ENCODE results near the gene LGALS1.
"Not testable (repeated sequence)": the region's sequence is repeated elsewhere in the genome, so short reads cannot be mapped to it uniquely, and the experiment has no call there.

LGALS1 gene

GRCh38 chr22:37639070-37639760 lies 36.2 kb upstream of the LGALS1 start, which contains the start of gene SH3BP1:
Gene SH3BP1 (plus strand): TSS chr22:37639669. CDS start chr22:37639788, 119 bp downstream.
- DNase-seq (ENCODE audit: low spot score) = peak; percentile 57

- DNase-seq (ENCODE audit: low spot score) = peak; percentile 48
Observed at GRCh38 chr22:37639771-37640590, 35.5 kb upstream of the LGALS1 start.

DNA sequence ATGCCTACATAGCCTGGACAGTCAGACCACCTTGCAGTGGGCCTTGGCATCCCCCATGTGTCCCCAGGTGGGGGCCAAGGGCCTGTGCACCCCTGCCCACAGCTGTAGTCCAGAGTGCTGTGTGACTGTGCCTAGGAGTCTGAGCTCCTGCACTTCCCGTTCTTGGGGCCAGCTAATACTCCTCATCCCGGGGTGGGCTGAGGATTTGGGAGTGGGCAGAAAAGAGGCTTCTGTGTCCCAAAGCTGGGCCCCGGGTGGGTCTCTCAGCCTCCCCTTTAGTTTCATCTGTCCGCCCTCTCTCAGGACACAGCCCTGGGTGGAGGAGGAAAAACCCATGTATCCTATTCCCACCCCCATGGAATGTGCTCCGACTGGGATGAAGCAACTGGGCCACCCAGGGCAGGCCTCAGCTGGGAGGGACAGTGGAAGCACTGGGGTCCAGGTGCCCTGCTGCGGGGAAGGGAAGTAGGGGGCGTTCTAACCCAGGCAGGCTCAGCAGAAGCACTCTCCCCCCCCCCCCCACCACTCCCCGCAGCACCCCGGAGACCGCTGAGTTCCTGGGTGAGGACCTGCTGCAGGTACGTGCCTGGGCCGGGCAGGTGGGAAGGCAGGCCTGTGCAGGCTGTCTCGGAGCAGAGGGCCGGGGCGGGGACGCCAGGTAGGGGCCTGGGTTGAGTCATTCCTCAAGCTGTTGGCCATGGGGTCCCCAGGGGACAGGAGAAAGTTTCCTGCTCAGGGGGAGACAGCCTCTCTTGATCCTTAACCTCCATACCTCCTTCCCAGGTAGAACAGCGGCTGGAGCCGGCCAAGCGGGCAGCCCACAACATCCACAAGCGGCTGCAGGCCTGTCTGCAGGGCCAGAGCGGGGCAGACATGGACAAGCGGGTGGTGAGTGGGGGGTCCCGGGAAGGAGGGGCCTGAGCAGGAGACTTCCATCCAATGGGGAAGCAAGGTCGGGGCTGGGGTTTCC lies 34.6 kb upstream of the LGALS1 start:
- no peak for DNase-seq (ENCODE audit: low spot score)

GRCh38 chr22:37641561-37641949 lies 33.9 kb upstream of the LGALS1 start:
- no peak for DNase-seq (ENCODE audit: low spot score)

GRCh38 chr22:37643225-37643847 lies 32.1 kb upstream of the LGALS1 start:
- peak; percentile 89 for DNase-seq (ENCODE audit: low spot score)

- no peak for DNase-seq (ENCODE audit: low spot score)
Observed at GRCh38 chr22:37647317-37647716, 28.1 kb upstream of the LGALS1 start.

DNA sequence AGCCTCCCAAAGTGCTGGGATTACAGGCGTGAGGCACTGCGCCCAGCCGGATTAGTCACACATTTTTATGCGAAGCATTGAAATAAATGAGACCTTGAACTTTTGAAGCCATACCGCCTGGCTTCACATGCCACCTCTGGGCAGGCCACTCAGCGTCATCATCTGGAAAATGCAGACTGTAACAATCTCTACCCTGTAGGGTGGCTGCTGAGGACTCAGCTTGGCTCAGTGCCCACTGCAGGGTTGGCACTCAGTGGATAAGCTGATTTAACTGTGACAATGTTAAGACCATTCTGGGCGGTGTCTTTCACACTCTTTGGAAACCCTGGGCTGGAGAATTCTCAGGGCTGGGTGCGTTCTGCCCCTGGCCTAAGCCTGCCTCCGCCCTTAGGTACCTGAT lies 27.5 kb upstream of the LGALS1 start:
- no peak for DNase-seq (ENCODE audit: low spot score)

DNA sequence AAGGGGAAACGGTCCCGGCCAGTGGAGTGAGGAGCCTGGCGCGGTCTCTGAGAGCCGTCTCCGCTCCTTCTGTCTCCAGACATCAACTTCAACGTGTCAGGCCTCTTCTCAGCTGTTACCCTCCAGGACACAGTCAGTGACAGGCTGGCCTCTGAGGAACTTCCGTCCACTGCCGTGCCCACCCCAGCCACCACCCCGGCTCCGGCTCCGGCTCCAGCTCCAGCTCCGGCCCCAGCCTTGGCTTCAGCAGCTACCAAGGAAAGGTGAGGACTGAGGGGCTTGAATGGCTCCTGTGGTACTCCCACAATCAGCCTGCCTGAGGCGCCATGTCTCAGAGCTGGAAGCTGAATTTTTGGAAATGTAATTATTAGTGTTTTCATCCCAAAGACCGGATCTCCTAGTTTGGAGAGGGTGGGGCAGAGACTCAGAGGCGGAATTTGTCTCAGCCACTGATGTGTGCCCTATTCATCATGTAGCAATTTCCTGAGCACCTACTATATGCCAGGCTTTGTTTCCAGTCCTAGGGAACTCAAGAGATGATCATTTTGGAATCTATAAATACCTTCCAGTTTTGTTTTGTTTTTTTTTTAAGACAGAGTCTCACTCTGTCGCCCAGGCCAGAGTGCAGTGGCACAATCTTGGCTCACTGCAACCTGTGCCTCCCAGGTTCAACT lies 24.8 kb upstream of the LGALS1 start:
- no peak for DNase-seq (ENCODE audit: low spot score)

DNA sequence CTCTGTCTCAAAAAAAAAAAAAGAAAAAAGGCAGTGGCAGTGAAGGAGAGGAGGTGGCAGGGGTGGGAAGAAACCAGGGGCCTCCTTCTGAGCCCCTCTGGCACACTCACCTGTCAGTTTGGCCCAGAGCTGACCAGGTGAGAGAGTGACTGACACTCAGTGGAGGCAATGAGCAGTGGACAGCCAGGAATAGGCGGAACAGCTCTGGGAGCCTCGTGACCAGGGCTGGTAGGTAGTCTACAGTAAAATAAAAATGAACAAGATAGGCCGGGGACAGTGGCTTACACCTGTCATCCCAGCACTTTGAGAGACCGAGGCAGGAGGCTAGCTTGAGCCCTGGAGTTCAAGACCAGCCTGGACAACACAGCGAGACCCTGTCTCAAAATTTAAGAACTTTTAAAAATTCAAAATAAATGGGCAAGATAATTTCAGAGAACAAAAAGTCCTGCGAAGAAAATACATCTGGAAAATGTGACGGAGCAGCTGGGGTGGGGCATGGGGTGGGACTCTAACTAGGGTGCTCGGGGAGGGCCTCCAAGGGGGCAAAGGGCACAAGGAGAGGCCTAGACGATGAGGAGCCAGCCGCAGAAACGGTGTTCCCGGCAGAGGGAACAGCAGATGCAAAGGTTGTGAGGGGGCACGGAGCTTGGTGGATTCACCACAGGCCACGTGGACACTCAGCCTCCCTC lies 20.7 kb upstream of the LGALS1 start:
- no peak for DNase-seq (ENCODE audit: low spot score)

GRCh38 chr22:37655252-37655563 lies 20.2 kb upstream of the LGALS1 start:
- no peak for DNase-seq (ENCODE audit: low spot score)

GRCh38 chr22:37656583-37656982 lies 18.9 kb upstream of the LGALS1 start:
- DNase-seq (ENCODE audit: low spot score) = not testable (repeated sequence)

DNA sequence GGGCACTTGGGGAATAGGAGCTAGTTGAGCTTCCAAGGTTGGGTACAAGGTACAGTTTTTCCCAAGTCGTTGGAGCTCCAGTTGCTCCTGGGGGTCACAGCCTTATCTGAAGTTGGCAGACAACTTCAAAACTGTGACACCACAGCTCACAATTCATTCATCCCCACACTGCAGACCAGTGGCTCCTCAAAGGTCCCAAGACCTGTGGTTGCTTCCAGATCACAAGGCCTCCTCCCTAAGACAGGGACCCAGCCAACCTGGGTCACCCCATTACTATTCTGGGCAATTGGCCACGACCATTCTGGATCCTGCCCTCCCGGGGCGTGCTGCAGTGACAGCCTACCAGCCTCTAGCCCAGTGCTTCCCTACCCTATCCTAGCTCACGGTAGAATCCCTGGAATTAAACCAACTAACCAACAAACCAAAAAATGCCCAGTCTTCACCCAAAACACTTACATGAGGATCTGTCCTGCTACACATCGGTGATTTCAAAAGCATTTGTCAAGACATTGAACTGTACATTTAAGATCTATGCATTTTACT lies 17.8 kb upstream of the LGALS1 start:
- DNase-seq (ENCODE audit: low spot score) = no peak

DNA sequence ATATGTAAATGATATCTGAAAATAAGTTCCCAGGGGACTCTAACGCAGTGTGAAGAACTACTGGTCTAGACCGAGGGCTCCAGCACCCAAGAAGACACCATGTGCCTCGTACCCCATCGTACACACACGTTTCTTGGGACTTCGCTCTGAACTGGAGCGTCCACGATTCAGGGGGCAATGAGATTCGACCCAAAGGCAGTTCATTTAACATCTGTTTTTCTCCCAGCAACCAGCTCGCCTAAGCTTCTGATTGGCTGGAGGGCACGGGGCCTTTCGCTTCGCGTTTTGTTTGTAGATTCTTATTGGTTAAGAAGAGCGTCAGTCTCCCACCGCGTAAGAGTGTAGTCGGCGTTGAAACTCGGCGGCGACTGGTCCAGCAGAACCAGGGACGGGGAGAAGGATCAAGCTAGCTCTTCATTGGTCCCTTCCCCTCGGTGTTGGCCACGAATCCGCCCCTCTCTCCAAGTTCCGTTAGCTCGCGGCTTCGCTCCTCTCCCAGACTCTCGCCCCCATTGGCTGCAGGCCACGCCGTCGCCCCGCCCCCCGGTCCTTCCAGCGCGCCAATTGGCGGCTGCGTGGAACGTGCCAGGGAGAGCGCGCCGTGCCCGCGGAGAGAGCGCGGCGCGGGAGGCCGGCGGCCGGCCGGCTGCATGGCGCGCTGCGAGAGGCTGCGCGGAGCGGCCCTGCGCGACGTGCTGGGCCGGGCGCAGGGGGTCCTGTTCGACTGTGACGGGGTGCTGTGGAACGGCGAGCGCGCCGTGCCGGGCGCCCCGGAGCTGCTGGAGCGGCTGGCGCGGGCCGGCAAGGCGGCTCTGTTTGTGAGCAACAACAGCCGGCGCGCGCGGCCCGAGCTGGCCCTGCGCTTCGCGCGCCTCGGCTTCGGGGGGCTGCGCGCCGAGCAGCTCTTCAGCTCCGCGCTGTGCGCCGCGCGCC lies 17.0 kb upstream of the LGALS1 start, which contains the start of gene PDXP:
Gene PDXP (plus strand): TSS at position 591 of the 933 bp plus-strand sequence. CDS start 60 bp downstream, at position 651.
- peak; percentile 99 for DNase-seq (ENCODE audit: low spot score)

- peak; percentile 46 for DNase-seq (ENCODE audit: low spot score)
Observed at GRCh38 chr22:37659066-37659896, 16.2 kb upstream of the LGALS1 start.

- peak; percentile 46 for DNase-seq (ENCODE audit: low spot score)
Observed at GRCh38 chr22:37659897-37660708, 15.3 kb upstream of the LGALS1 start.

GRCh38 chr22:37660709-37661045 lies 14.8 kb upstream of the LGALS1 start:
- DNase-seq (ENCODE audit: low spot score) = no peak

DNA sequence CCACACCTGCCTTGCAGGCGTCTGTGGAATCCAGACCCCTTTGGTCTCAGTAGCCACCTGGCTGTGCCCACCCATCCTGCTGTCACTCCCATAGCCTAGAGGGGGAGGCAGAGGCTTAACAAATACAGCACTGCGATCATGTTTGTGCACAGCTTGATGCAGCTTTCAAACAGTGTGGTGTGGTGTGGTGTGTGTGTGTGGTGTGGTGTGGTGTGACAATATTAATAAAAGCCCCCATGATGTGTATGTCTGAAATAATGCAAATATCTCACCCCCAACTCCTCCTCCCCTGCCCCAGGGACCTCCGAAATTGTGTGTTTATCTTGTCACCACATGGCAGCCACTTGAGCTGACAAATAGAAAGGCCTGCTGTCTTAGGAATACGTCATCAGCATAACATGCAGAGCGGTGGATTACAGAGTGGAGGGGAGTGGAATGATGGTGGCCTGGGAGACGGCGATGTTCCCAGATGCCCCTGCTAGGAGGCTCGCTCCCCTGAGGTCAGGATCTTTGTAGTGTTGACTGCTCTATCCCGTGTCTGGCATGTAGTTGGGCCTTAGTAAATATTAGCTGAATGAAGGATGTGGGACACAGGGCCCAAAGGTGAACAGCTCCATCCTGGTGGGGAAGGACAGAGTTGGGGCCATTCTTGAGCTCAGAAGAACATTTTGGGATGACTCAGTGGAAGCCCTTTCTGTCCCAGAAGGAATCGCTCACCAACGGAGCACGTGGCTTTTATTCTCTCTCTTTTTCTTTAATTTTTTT lies 14.1 kb upstream of the LGALS1 start:
- peak; percentile 56 for DNase-seq (ENCODE audit: low spot score)
